SH-SY5Y (cell line): ENCODE measurements around the gene RAB11FIP4.

Source experiments
- GATA2 ChIP-seq: IDR thresholded peaks from 2 replicates; pipeline ENCODE4 v1.6.1; 2011; ENCODE audit warnings: mild to moderate bottlenecking, low read depth, low read length
- GATA3 ChIP-seq: IDR thresholded peaks from 2 replicates; pipeline ENCODE4 v1.6.1; 2011; ENCODE audit warnings: low read depth, mild to moderate bottlenecking, low read length, moderate library complexity

DNA sequence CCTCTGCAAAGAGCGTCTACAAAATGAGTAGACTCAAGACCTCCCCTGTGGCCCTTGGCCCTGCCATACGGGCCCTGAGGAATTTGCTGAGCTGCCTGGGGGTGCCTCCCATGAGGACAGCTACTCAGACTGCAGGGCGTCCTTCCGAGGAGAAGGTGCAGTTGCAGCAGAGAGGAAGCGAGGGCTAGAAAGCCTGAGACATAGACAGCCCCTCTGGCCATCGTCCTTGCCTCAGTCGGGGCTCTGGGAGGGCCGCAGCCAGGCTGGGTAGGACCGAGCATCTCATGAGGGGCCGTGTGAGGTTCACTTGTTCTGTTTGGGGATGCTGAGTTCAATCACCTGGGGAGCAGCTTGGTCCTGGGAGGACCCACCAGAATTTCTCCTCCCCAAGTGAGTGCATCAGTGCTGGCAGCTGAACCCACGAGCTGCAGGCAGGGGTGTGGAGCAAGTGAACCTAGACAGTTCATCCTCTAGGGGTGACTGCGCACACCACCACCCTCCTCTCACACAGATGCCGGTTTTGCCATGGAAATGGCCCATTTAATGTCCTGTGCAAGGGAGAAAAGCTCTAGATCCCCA, 20.3 kb downstream of the RAB11FIP4 start:
- TF ChIP-seq GATA2 (no peak), GATA3 (no peak)
